ENCODE data around the gene NMNAT3. TPM values are rescaled to one million over a fixed set of nuclear protein-coding genes. Genes with fewer than 3 reads are reported as not detected.

The NMNAT3 gene
- total RNA-seq, 4 donors from 2014 or later = 3.5 to 9.5 (median 7.2) TPM

- ATAC-seq (ENCODE audit: low FRiP score) (no peak), DNase-seq (ENCODE audit: low spot score) (no peak)
- no peak for TF ChIP-seq CTCF (IDR thresholded peaks at IDR 0.05)
Observed at GRCh38 chr3:139552632-139553365, 125.0 kb downstream of the NMNAT3 start.

GRCh38 chr3:139548801-139549200, 129.0 kb downstream of the NMNAT3 start:
- no peak for TF ChIP-seq CTCF (IDR thresholded peaks at IDR 0.05)
- DNase-seq (ENCODE audit: low spot score) (no peak), ATAC-seq (ENCODE audit: low FRiP score) (no peak)

GRCh38 chr3:139547666-139548065, 130.1 kb downstream of the NMNAT3 start:
- no peak for DNase-seq (ENCODE audit: low spot score)
- TF ChIP-seq CTCF (IDR thresholded peaks at IDR 0.05) = no peak
- no peak for ATAC-seq (ENCODE audit: low FRiP score)

- no peak for ATAC-seq (ENCODE audit: low FRiP score)
- no peak for TF ChIP-seq CTCF (IDR thresholded peaks at IDR 0.05)
- no peak for DNase-seq (ENCODE audit: low spot score)
Observed at GRCh38 chr3:139546772-139547171, 131.0 kb downstream of the NMNAT3 start.

- ATAC-seq (ENCODE audit: low FRiP score) (no peak), DNase-seq (ENCODE audit: low spot score) (no peak)
- TF ChIP-seq CTCF (IDR thresholded peaks at IDR 0.05) = no peak
Observed at GRCh38 chr3:139541532-139542288, 136.1 kb downstream of the NMNAT3 start.

GRCh38 chr3:139540651-139541531, 136.9 kb downstream of the NMNAT3 start:
- DNase-seq (ENCODE audit: low spot score) (no peak), ATAC-seq (ENCODE audit: low FRiP score) (no peak)
- TF ChIP-seq CTCF (IDR thresholded peaks at IDR 0.05) = no peak

All from omental fat pad (tissue), 4 donors.